OCI-LY1 (cell line): Measurements from ENCODE around the gene ALMS1.
"Not testable (repeated sequence)": the region's sequence is repeated elsewhere in the genome, so short reads cannot be mapped to it uniquely, and the experiment has no call there.

Source experiments
- EZH2 ChIP-seq: fragments of 200-600 bp; sonication (generic), shearing (Covaris generic); IDR thresholded peaks from 2 replicates; pipeline ENCODE4 v1.8.0; 2017; ENCODE audit warnings: borderline replicate concordance, mixed run types, mild to moderate bottlenecking, antibody characterized with exemption, low read length, moderate library complexity, mixed read lengths
- TF ChIP-seq, protein P1 (sequence below): fragments of 200-600 bp; sonication (generic), shearing (Covaris generic); IDR thresholded peaks from 2 replicates; pipeline ENCODE4 v1.5.1; 2017; ENCODE audit warnings: mild to moderate bottlenecking, antibody characterized with exemption, low read length, moderate library complexity, mixed read lengths

DNA sequence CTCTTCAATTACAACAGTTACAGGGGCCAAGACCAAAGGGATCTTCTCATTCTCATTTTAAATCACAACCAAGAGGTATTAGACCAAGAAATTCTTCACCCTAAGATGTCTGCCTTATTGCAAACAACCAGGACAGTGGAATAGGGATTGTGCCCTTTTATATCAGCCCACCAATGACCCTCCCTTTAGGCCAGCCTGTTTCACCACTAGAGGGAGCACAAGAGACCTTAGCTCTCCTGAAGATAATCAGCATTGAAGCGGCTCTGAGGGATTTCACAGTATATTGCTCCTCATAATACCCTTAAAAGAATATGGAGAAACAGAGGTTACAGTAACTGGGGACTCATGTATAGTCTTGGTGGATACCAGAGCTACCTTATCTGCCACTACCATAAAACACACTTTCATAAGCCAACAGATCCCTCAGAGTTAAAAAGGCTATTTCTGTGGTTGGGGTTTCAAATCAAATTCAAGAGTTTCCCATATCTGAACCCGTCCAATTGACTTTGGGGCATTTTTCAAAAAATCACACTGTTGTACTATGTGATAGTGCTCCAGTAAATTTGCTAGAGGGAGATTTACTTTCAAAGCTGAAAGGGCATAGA lies 245.1 kb downstream of the ALMS1 start:
- TF ChIP-seq, protein P1, sequence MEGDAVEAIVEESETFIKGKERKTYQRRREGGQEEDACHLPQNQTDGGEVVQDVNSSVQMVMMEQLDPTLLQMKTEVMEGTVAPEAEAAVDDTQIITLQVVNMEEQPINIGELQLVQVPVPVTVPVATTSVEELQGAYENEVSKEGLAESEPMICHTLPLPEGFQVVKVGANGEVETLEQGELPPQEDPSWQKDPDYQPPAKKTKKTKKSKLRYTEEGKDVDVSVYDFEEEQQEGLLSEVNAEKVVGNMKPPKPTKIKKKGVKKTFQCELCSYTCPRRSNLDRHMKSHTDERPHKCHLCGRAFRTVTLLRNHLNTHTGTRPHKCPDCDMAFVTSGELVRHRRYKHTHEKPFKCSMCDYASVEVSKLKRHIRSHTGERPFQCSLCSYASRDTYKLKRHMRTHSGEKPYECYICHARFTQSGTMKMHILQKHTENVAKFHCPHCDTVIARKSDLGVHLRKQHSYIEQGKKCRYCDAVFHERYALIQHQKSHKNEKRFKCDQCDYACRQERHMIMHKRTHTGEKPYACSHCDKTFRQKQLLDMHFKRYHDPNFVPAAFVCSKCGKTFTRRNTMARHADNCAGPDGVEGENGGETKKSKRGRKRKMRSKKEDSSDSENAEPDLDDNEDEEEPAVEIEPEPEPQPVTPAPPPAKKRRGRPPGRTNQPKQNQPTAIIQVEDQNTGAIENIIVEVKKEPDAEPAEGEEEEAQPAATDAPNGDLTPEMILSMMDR = peak; percentile 55
- not testable (repeated sequence) for TF ChIP-seq EZH2
